ENCODE results near the gene GAMT.
A peak's percentile ranks its signal among the peaks of the same experiment; 100 is the strongest.

GAMT gene

GRCh38 chr19:1354970-1355567 is 46.3 kb downstream of the GAMT start:
- no peak overlapping the region for H3K27ac ChIP-seq (ENCODE audit: low read length)
- H3K9ac ChIP-seq (ENCODE audit: low read length): peak overlapping the region; percentile 61; the same call in 1 of the 2 replicates
- H3K9me3 ChIP-seq (replicated peaks; ENCODE audit: insufficient read depth, low read length): no peaks in the 10 kb centered on the region
- TF ChIP-seq EZH2 (optimal IDR thresholded peaks at IDR 0.05; ENCODE audit: low read depth, low read length): no peak
- TF ChIP-seq EZH2phosphoT487 (IDR thresholded peaks at IDR 0.05; ENCODE audit: low read length): no peak
- TF ChIP-seq CTCF (IDR thresholded peaks at IDR 0.05; ENCODE audit: low read length): no peak
- 0 out of 2 replicates have a peak, but pooled peaks cover 3% of the 10 kb centered on the region for H3K4me1 ChIP-seq (ENCODE audit: low read length)
- H3K4me2 ChIP-seq (ENCODE audit: low read depth, low read length): peak overlapping the region; percentile 74
- no peak for DNase-seq
- peak overlapping the region; percentile 70 for H3K4me3 ChIP-seq (ENCODE audit: low read length)
- peaks cover 14% of the 10 kb centered on the region; the same call in 1 of the 2 replicates for H3K27me3 ChIP-seq (replicated peaks; ENCODE audit: insufficient read depth, low read length)
- H4K20me1 ChIP-seq (ENCODE audit: insufficient read depth, low read length): no peaks in the 10 kb centered on the region
- no peaks in the 10 kb centered on the region for H3K36me3 ChIP-seq (replicated peaks; ENCODE audit: insufficient read depth, low read length)
- no peaks in the 10 kb centered on the region for H3F3A ChIP-seq (ENCODE audit: insufficient read depth, low read length)
- H3K79me2 ChIP-seq (ENCODE audit: low read length): peaks cover 11% of the 10 kb centered on the region; the same call in 1 of the 2 replicates
- peak overlapping the region; percentile 49 for H2AFZ ChIP-seq (ENCODE audit: low read length)
- H3K9me2 ChIP-seq (replicated peaks; ENCODE audit: insufficient read depth, low read length): no peaks in the 10 kb centered on the region

- Histone ChIP-seq H3K9ac (ENCODE audit: low read length) (no peak overlapping the region), H3K9me2 (replicated peaks; ENCODE audit: insufficient read depth, low read length) (no peaks in the 10 kb centered on the region), H3K27me3 (replicated peaks; ENCODE audit: insufficient read depth, low read length) (peaks cover 29% of the 10 kb centered on the region), H3K27ac (ENCODE audit: low read length) (no peak overlapping the region), H4K20me1 (ENCODE audit: insufficient read depth, low read length) (no peaks in the 10 kb centered on the region), H3K9me3 (replicated peaks; ENCODE audit: insufficient read depth, low read length) (no peaks in the 10 kb centered on the region), H3K79me2 (ENCODE audit: low read length) (peaks cover 11% of the 10 kb centered on the region; the same call in 1 of the 2 replicates), H3K36me3 (replicated peaks; ENCODE audit: insufficient read depth, low read length) (no peaks in the 10 kb centered on the region), H3K4me2 (ENCODE audit: low read depth, low read length) (no peak overlapping the region), H2AFZ (ENCODE audit: low read length) (no peak overlapping the region), H3F3A (ENCODE audit: insufficient read depth, low read length) (no peaks in the 10 kb centered on the region), H3K4me1 (ENCODE audit: low read length) (0 out of 2 replicates have a peak, but pooled peaks cover 3% of the 10 kb centered on the region), H3K4me3 (ENCODE audit: low read length) (no peak overlapping the region)
- no peak for TF ChIP-seq EZH2phosphoT487 (IDR thresholded peaks at IDR 0.05; ENCODE audit: low read length)
- no peak for TF ChIP-seq EZH2 (optimal IDR thresholded peaks at IDR 0.05; ENCODE audit: low read depth, low read length)
- no peak for TF ChIP-seq CTCF (IDR thresholded peaks at IDR 0.05; ENCODE audit: low read length)
- no peak for DNase-seq
Observed at GRCh38 chr19:1353144-1353543, 48.2 kb downstream of the GAMT start.

GRCh38 chr19:1351381-1351851 is 49.9 kb downstream of the GAMT start:
- Histone ChIP-seq H3K4me3 (ENCODE audit: low read length) (no peak overlapping the region), H3K79me2 (ENCODE audit: low read length) (peaks cover 11% of the 10 kb centered on the region; the same call in 1 of the 2 replicates), H2AFZ (ENCODE audit: low read length) (no peak overlapping the region), H3K36me3 (replicated peaks; ENCODE audit: insufficient read depth, low read length) (no peaks in the 10 kb centered on the region), H3K4me2 (ENCODE audit: low read depth, low read length) (no peak overlapping the region), H3K27ac (ENCODE audit: low read length) (no peak overlapping the region), H3K4me1 (ENCODE audit: low read length) (0 out of 2 replicates have a peak, but pooled peaks cover 3% of the 10 kb centered on the region), H3F3A (ENCODE audit: insufficient read depth, low read length) (no peaks in the 10 kb centered on the region), H3K27me3 (replicated peaks; ENCODE audit: insufficient read depth, low read length) (peaks cover 33% of the 10 kb centered on the region), H3K9me3 (replicated peaks; ENCODE audit: insufficient read depth, low read length) (no peaks in the 10 kb centered on the region), H3K9ac (ENCODE audit: low read length) (no peak overlapping the region), H4K20me1 (ENCODE audit: insufficient read depth, low read length) (no peaks in the 10 kb centered on the region), H3K9me2 (replicated peaks; ENCODE audit: insufficient read depth, low read length) (no peaks in the 10 kb centered on the region)
- no peak for DNase-seq
- no peak for TF ChIP-seq CTCF (IDR thresholded peaks at IDR 0.05; ENCODE audit: low read length)

Data from MM.1S (cell line).